ENCODE results near the gene RNF144B. TPM values are rescaled to one million over a fixed set of nuclear protein-coding genes. Genes with fewer than 3 reads are reported as not detected.
A peak's percentile ranks its signal among the peaks of the same experiment; 100 is the strongest.

Gene RNF144B
- total and polyA plus RNA-seq, 2 of the 13 experiments (the other 11 are each of a cell fraction or from before 2014, with no cell fraction given): 1.8 to 4.3 TPM

DNA sequence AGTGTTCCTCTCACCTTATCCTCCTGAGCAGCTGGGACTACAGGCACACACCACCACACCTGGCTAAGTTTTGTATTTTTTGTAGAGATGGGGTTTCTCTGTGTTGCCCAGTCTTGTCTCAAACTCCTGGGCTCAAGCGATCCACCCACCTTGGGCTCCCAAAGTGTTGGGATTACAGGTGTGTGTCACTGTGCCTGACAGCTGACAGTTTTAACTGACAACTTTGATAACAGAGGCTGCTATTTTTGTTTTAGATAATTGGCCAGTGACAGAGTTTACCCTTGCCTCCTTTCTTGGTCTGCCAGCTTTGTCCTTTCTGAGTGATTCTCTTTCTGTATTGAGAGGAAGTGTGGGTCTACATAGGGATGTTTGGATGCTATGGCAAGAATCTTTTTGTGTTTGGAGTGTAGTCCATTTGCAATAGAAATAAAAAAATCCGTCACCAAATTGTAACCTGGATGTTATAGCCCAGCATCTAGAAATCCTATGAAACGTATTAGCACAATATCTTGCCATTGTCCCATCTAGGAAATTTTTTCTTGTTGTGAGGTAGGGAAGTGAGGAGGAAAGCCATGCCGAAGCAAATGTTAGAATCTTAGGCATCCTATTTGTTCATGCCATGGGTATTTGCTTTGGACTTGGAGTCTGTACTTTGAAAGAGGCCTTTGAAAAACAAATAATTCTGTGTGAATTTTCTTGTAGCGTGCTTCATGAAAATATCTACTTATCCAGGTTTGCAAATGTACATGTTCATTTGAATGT is 80.8 kb downstream of the RNF144B start (continued):
- TF ChIP-seq ZMYM3 (CRISPR knock-in tag; IDR thresholded peaks at IDR 0.05): no peak
- TF ChIP-seq PAWR (CRISPR knock-in tag; IDR thresholded peaks at IDR 0.05; ENCODE audit: borderline replicate concordance): no peak
- TF ChIP-seq, protein P1, sequence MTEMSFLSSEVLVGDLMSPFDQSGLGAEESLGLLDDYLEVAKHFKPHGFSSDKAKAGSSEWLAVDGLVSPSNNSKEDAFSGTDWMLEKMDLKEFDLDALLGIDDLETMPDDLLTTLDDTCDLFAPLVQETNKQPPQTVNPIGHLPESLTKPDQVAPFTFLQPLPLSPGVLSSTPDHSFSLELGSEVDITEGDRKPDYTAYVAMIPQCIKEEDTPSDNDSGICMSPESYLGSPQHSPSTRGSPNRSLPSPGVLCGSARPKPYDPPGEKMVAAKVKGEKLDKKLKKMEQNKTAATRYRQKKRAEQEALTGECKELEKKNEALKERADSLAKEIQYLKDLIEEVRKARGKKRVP (CRISPR knock-in tag; IDR thresholded peaks at IDR 0.05): no peak
- no peak for TF ChIP-seq ZNF83 (CRISPR knock-in tag; IDR thresholded peaks at IDR 0.05; ENCODE audit: borderline replicate concordance)
- no peak for TF ChIP-seq ZFP1 (CRISPR knock-in tag; IDR thresholded peaks at IDR 0.05)
- TF ChIP-seq ARHGAP35 (CRISPR knock-in tag; IDR thresholded peaks at IDR 0.05; ENCODE audit: borderline replicate concordance): no peak
- 0 out of 2 replicates have a peak, but pooled peaks have one; percentile 20 for TF ChIP-seq FOXK1 (CRISPR knock-in tag; IDR thresholded peaks at IDR 0.05; ENCODE audit: borderline replicate concordance, low read depth)
- TF ChIP-seq EHMT2 (IDR thresholded peaks at IDR 0.05; ENCODE audit: borderline replicate concordance, low read depth, low read length): 0 out of 2 replicates have a peak, but pooled peaks have one; percentile 25
- no peak for TF ChIP-seq NFKBIZ (CRISPR knock-in tag; IDR thresholded peaks at IDR 0.05)
- no peak for TF ChIP-seq ELF1 (CRISPR knock-in tag; IDR thresholded peaks at IDR 0.05)
- TF ChIP-seq ELF4 (CRISPR knock-in tag; IDR thresholded peaks at IDR 0.05; ENCODE audit: borderline replicate concordance): no peak
- TF ChIP-seq NR2F6 (IDR thresholded peaks at IDR 0.05): 0 out of 2 replicates have a peak, but pooled peaks have one; percentile 9
- TF ChIP-seq NR2F6 (CRISPR knock-in tag; IDR thresholded peaks at IDR 0.05): no peak
- TF ChIP-seq ZEB1 (IDR thresholded peaks at IDR 0.05; ENCODE audit: insufficient replicate concordance, low read depth): no peak
- TF ChIP-seq, protein P2, sequence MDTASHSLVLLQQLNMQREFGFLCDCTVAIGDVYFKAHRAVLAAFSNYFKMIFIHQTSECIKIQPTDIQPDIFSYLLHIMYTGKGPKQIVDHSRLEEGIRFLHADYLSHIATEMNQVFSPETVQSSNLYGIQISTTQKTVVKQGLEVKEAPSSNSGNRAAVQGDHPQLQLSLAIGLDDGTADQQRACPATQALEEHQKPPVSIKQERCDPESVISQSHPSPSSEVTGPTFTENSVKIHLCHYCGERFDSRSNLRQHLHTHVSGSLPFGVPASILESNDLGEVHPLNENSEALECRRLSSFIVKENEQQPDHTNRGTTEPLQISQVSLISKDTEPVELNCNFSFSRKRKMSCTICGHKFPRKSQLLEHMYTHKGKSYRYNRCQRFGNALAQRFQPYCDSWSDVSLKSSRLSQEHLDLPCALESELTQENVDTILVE (CRISPR knock-in tag; IDR thresholded peaks at IDR 0.05): no peak
- TF ChIP-seq ZNF260 (CRISPR knock-in tag; IDR thresholded peaks at IDR 0.05; ENCODE audit: borderline replicate concordance, low read depth): no peak
- TF ChIP-seq SRF (IDR thresholded peaks at IDR 0.05; ENCODE audit: low read depth, low read length): no peak
- no peak for TF ChIP-seq STAT5B (CRISPR knock-in tag; IDR thresholded peaks at IDR 0.05)
- TF ChIP-seq, protein P3, sequence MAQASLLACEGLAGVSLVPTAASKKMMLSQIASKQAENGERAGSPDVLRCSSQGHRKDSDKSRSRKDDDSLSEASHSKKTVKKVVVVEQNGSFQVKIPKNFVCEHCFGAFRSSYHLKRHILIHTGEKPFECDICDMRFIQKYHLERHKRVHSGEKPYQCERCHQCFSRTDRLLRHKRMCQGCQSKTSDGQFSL (CRISPR knock-in tag; IDR thresholded peaks at IDR 0.05): no peak
- TF ChIP-seq, protein P4, sequence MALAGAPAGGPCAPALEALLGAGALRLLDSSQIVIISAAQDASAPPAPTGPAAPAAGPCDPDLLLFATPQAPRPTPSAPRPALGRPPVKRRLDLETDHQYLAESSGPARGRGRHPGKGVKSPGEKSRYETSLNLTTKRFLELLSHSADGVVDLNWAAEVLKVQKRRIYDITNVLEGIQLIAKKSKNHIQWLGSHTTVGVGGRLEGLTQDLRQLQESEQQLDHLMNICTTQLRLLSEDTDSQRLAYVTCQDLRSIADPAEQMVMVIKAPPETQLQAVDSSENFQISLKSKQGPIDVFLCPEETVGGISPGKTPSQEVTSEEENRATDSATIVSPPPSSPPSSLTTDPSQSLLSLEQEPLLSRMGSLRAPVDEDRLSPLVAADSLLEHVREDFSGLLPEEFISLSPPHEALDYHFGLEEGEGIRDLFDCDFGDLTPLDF (CRISPR knock-in tag; IDR thresholded peaks at IDR 0.05): no peak
- TF ChIP-seq POLR2A (IDR thresholded peaks at IDR 0.05; ENCODE audit: insufficient read depth in 1 of 2, low read depth in 2 of 2, low read length in 2 of 2): no peak
- no peak for TF ChIP-seq KDM5B (CRISPR knock-in tag; IDR thresholded peaks at IDR 0.05; ENCODE audit: borderline replicate concordance)
- no peak for TF ChIP-seq MIER3 (CRISPR knock-in tag; IDR thresholded peaks at IDR 0.05; ENCODE audit: borderline replicate concordance)
- TF ChIP-seq ZZZ3 (CRISPR knock-in tag; IDR thresholded peaks at IDR 0.05; ENCODE audit: borderline replicate concordance): no peak
- TF ChIP-seq, protein P5, sequence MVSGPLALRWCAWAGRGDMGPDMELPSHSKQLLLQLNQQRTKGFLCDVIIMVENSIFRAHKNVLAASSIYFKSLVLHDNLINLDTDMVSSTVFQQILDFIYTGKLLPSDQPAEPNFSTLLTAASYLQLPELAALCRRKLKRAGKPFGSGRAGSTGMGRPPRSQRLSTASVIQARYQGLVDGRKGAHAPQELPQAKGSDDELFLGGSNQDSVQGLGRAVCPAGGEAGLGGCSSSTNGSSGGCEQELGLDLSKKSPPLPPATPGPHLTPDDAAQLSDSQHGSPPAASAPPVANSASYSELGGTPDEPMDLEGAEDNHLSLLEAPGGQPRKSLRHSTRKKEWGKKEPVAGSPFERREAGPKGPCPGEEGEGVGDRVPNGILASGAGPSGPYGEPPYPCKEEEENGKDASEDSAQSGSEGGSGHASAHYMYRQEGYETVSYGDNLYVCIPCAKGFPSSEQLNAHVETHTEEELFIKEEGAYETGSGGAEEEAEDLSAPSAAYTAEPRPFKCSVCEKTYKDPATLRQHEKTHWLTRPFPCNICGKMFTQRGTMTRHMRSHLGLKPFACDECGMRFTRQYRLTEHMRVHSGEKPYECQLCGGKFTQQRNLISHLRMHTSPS (CRISPR knock-in tag; IDR thresholded peaks at IDR 0.05; ENCODE audit: low read depth): no peak
- no peak for TF ChIP-seq SMAD1 (CRISPR knock-in tag; IDR thresholded peaks at IDR 0.05; ENCODE audit: borderline replicate concordance, low read depth)
- no peak for TF ChIP-seq NR1H2 (CRISPR knock-in tag; IDR thresholded peaks at IDR 0.05; ENCODE audit: borderline replicate concordance, low read depth)
